ENCODE results near the gene KIZ.
A peak's percentile ranks its signal among the peaks of the same experiment; 100 is the strongest.

KIZ gene, protein sequence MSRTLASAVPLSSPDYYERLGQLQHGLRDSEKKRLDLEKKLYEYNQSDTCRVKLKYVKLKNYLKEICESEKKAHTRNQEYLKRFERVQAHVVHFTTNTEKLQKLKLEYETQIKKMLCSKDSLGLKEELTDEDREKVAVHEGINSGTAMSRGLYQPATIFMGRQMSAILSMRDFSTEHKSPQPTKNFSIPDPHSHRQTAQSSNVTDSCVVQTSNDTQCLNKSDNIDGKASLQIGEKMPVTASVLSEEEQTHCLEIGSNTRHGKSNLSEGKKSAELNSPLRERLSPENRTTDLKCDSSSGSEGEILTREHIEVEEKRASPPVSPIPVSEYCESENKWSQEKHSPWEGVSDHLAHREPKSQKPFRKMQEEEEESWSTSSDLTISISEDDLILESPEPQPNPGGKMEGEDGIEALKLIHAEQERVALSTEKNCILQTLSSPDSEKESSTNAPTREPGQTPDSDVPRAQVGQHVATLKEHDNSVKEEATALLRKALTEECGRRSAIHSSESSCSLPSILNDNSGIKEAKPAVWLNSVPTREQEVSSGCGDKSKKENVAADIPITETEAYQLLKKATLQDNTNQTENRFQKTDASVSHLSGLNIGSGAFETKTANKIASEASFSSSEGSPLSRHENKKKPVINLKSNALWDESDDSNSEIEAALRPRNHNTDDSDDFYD

GRCh38 chr20:21125849-21126580, at the start of gene KIZ:
TSS of gene KIZ (plus strand) at chr20:21126082. CDS start at chr20:21126116, 34 bp downstream.
- peak; percentile 97 to 98 for DNase-seq

GRCh38 chr20:21077809-21078345, 48.0 kb upstream of the KIZ start:
- DNase-seq = no peak

DNA sequence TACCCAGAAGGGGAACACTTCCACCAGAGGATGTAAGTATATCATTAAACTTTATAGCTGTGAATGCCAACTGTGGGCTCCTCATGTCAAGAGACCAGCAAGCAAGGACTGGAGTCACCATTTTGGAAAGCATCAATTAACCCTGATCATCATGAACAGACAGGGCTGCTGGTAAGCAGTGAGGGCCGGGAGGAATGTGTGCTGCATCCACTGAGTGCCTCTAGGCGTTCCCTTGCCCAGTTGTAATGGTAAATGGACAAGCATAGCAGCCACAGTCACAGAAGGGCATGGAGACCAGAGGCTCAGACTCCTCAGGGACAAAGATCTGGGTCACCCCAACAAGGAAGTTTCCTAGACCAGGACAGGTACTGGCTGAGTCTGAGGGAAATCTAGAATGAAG, 43.3 kb upstream of the KIZ start:
- DNase-seq = no peak

GRCh38 chr20:21083825-21084325, 42.0 kb upstream of the KIZ start:
- no peak for DNase-seq

DNA sequence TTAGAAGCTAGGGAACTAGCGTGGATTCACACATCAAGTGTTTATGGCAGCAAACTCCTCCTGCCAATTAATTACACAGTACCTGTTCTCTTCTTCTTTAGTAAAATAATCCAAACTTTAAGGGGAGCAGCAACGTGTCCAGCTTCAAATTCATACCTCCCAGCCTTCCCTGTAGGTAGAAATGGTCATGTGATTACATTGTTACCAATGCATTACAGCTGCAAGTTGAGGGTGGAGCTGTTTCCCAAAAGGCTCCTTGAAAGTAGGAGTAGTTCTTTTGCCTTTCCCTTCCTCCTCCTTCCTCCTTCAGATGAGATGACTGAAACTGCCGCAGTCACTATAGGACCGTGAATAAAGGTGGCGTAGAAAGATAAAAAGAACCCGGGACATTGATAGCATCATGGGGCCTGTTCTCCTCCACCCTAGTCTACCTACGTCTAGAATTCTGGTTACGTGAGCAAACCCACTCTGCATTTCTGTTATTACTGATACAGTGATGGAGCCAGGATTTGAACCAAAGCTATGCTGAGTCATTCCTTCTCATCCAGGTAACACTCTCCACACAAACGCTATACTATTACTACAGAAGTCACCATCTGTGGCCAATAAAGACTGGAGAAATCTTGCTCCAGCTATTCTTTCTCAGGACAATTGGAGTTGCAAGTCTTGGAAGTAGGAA, 37.9 kb upstream of the KIZ start:
- no peak for DNase-seq

DNA sequence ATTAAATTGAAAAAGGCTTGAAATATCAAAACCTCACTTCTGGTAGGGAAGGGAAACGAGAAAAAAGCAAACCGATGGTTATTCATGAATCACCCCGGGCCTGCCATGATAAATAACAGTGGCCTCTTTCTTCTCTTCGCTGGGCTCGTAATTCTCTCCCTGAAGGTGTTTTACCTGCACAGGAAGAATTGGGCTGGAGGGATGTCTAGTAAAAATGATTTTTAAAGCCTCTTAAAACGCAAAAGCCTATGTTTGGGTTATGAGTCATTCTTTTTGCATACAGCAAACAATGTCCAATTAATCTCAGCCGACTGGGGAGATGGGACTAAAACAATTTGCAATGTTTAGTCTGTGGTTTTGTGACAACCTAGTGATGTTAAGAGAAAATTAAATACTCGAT, 36.5 kb upstream of the KIZ start:
- DNase-seq = no peak

DNA sequence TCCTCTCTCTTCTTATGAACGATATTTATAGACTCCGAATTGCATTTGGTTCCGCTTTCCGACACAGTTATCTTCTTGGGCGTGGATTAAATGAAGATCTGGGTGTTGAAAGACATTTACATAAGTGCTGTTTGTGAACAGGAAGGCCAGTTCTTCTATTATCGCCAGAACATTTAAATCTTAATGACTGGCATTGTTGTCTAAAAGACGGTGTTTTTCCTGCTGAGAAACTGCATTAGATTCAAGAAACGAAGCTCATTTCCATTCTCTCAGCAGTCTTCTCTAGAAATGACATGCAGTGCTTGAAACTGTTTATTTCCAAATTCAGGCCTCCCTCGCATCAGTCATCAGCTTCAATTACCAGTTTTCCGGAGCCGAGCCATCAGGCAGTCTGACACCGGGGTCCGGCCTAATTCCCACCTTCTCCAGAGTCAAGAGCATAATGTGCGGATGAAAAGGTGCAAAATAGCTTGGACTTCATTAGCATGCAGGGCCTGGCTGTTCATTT, 35.7 kb upstream of the KIZ start:
- no peak for DNase-seq

GRCh38 chr20:21090721-21091120, 35.2 kb upstream of the KIZ start:
- no peak for DNase-seq

DNA sequence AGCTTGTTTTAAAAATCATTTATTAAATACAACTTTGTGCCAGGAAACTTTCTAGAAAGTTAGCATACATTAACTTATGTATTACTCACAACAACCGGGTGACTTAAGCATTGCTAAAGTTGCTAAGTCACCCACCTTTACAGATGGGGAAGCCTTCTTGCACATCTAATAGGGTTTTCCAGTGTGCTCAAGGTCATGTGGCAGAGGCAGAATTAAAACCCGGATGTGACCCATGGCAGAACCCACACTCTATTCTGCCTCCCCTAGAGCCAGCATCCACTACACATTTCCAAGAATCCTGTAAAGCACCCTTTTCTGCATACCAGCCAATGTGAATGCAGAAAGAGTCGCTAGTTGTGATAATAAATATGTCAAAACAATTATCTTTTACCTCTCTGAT, 33.1 kb upstream of the KIZ start:
- no peak for DNase-seq

DNA sequence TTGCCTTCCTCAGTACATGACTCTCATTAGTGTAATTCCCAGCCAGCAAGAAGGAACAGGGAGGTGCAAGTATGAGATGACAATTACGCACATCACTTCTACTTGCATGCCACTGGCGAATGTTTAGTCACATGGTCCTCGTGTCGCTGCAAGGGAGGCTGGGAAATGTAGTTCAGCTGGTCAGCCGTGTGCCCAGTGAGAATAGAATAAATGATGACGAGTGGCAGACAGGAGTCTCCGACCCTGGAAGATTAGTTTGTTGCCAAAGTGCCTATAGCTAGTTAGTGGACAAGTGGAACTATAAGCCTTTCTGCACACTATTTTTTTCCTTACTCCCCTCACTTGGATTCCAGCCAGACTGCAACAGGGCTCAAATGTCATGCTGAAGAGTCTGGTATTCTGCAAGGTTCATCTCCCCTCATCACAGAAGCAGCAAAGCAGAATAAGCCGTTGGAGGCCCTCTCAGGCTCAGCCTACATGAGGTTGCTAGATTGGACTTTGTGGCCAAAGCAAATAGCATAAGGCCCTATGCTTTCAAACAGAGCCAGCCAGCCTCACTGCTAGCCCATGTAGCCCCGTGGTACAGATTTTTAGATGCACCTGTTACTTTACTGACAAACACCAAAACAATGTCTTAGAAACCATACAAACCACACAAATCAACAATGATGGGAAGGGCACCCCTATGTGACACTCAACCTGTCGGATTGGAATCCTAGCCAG, 29.4 kb upstream of the KIZ start:
- DNase-seq = no peak

- no peak for DNase-seq
Observed at GRCh38 chr20:21099751-21100577, 25.9 kb upstream of the KIZ start.

DNA sequence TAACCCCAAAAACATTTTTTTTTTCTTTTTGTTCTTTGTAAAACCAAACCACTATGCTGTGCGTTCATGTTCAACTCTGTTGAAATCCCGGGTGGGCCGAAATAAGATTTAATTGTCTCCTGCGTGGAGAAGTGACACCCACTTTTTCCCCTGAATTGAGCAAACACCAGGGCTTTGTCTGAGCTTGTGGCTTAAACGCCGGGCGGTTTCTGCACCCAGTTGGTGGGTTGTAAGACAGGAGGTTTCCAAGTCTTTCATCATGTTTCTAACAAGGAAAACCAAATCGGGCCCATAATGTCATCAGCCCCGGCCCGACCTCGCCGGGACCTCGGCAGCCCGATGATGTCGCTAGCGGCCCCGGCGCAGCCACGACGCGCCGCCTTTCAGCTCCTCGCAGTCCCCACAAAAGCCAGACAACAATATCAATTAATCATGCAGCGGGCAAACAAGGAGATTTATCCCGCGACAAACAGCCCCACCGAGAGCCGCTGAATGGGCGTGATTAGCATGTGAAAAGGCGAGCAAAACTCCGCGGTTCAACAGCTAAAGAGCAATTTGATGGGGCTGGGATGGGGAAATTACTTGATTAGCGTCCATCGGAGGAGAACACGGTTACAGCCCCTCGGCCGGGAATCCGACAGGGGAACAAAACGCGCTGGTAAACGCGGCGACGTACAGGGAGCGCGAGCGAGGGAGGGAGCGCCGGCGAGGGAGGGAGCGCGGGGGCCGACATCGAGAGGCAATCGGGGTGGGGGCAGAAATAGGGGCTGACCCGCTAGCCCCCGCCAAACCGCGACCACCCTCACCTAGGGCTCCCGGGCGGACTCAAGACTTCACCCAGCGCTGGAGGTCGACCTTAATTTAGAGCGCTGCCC, 25.1 kb upstream of the KIZ start:
- DNase-seq = no peak

DNA sequence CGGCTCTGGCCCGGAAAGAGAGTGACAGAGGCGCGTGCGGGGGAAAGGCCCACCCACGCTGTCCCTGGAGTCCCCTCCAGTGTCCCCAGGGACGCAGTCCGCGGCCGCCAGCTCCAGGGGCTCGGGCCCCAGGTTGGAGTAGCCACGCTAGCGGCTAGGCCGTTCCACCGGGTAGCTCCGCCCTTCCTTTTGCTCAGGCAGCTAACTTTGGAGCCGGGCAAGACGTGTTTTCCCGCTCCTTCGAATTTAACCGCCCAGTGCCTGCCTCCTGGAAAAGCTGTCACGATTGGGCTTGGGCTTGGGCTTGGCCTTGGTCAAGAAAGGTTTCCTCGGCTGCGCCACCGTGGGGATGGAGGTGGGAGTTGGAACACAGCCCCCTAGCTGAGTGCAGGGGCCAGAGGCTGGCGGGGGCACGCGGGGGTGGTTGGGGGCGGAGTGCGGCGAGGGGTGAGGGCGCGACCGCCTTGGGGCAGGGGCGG, 24.4 kb upstream of the KIZ start:
- DNase-seq = no peak

DNA sequence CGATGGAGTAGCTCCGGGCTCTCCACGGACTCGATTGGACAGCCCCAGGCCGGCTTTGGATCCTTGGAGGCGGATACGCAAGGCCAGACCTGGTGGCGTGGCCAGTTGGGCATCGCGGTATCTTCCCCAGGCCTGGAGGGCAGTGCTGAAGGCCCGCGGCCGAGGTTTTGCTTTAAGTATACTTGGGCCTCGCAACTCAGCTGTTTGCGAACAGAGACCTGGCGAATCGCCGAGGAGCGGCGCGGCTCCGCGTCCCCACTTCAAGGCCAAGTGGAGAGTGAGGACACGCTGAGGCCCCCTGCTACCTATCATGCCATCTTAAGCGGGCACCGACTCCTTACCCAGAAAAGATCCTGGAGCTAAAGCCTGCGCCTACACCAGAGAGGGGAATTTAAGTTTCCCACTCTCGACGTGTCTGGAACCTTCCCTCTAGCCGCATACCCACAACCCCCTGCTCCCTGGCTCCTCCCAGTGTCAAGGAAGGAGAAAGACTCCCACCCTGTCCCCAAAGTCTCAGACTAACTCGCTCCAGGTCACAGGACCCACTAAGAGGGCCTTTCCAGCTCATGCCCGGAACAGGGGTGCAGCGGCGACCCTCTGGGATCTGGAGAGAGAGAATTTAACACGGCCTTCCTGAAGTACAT, 23.8 kb upstream of the KIZ start:
- DNase-seq = no peak

GRCh38 chr20:21102603-21103311, 23.1 kb upstream of the KIZ start:
- DNase-seq = no peak

DNA sequence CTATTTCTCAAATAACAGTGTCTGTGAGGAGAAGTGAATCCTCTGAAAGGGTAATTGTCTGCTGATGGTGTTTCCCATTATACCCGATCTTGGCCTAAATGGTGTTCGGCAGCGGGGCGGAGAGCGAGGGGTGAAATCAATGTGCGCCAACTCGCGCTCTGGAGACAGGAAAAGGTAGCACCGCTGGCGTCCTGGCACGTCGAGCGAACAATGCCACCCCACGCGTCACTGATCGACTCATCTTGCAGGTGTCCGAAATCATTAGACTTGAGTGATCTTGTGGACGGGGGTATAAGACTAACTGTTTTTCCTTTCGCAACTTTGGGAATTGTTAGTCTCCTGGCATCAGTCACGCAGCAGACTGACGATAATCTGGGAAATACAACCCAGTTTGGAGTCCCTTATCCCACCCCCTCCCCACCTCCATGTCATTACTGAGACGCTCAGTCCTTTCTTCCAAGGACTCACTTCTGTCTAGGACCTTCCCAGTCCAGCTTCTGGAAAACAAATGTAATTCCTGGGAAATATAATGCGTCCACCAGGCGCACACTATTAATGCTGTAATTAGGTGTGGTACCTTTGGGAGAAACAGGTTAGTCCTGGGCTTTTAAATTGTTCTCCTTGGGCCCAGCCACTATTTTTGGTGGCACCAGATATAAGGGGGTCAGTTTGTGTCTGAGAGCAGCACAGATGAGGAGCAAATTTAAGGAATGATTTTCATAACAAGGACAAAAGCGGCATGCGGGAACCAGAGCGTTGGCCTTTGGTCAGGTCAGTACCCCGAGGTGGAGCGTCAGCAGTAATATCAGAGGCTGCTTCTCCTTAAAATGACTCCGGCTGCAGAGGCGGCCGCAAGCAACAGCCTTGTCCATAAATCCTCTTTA, 22.1 kb upstream of the KIZ start:
- DNase-seq = no peak

DNA sequence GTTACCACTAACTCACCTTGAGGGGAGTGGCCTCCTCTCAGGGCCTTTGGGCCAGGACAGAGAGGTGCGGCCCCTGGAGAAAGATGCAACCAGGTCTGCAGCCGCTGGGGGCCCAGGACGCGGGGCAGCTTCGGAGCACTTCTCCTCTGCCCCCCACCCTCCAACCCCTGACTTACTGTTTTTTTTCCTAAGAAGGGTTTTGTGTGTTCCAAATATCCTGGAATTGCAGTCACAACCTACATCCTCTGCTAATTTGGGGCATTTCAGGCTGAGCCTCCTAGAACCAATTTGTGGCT, 21.5 kb upstream of the KIZ start:
- no peak for DNase-seq

DNA sequence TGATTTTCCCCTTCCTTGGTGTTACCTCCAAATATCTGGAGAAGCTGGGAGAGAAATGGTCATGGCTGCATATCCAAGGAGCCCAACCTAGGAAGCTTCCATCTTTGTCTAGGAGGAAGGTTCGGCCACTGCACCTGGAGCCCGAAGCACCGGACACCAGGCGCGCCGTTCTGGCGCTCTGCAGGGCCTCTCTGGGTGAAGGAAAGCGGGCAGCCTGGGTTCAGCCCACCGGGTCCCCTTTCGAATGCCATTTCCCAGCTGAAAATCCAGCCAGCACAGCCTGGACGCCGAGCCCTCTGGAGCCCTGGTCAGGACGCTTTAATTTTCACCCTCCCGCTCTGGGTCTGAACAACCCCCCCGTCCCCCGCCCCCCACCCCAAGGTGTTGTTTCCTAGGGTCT, 21.0 kb upstream of the KIZ start:
- DNase-seq = no peak

Measured in activated CD4-positive, alpha-beta T cell treated with anti-CD3 and anti-CD28 coated beads for 4 hours (primary cell).